Activated gamma-delta T cell treated with Interleukin-2 at 50 U/mL for 16 hours (primary cell): Measurements from ENCODE around the gene PDE8B.
"Not testable (repeated sequence)": the region's sequence is repeated elsewhere in the genome, so short reads cannot be mapped to it uniquely, and the experiment has no call there.

Experiments
- DNase-seq: peaks from one replicate; pipeline ENCODE4 v3.0.0-alpha.2; 2020

Gene PDE8B

DNA sequence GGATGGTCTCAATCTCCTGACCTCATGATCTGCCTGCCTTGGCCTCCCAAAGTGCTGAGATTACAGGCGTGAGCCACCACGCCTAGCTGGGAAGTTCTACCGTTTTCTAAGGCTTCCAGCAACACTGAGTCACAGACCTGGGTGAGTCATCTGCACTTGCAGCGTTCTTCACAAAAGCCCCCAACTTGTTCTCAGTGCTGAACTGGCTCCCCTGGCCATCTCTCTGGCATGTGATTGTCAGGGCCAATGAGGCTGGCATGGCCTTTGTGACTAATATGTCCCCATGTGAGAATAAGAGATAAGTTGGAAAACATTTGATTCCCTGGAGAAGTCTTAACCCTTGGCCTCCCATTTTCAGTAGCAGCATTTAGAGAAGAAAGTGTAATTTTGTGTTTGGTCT, 157.3 kb downstream of the PDE8B start:
- no peak for DNase-seq

DNA sequence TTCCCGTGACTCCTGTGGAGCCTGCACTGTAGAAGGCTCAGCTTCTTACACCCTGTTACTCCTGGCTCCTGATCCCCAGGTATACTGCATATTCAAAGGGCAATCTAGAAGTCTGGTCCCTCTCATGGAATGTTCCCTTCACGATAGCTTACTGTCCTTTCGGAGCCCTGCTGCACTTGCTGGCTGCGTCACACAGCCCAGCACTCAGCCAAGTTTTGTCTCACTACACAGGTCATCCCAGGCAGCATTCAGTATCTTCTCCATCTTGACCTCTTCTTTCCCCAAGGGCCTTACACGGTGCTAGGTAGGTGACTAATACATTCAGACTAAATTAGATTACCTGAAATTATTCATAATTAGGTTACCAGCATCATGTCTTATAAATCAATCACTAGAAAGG, 157.9 kb downstream of the PDE8B start:
- no peak for DNase-seq

DNA sequence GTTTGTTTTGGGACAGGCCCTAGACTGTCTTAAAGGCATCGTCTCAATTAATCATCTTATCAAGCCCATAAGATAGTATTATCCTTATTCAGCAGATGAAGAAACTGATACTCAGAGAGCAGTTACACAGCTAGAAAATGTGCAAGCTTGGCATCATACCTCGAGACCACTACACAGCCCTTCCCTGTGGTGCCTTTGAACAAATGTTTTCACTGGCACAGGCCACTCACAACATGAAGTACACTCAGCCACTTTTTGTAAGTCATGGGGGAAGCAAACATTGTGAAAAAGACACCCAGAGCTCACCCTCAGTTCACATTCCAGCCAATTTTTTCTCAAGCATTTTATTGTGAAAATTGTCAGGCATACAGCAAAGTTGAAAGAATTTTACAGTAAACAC, 159.1 kb downstream of the PDE8B start:
- DNase-seq, result no peak

DNA sequence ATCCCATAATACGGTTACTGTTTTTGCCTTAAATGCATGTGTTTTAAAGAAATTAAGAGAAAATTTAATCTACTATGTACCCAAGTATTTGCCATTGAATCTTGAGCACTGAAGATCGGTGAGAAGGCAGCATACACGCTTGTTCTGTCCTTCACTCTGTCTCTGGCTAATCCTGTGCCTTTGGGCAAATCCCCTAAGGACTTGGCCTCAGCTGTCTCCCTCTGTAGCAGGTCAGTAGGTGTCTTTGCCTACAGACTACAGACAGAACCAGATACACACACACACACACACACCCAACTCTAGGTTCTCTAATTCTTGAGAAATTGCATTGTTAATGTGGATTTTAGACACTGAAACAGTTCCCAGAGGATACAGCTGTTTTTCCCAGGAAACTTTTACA, 164.2 kb downstream of the PDE8B start:
- no peak for DNase-seq

DNA sequence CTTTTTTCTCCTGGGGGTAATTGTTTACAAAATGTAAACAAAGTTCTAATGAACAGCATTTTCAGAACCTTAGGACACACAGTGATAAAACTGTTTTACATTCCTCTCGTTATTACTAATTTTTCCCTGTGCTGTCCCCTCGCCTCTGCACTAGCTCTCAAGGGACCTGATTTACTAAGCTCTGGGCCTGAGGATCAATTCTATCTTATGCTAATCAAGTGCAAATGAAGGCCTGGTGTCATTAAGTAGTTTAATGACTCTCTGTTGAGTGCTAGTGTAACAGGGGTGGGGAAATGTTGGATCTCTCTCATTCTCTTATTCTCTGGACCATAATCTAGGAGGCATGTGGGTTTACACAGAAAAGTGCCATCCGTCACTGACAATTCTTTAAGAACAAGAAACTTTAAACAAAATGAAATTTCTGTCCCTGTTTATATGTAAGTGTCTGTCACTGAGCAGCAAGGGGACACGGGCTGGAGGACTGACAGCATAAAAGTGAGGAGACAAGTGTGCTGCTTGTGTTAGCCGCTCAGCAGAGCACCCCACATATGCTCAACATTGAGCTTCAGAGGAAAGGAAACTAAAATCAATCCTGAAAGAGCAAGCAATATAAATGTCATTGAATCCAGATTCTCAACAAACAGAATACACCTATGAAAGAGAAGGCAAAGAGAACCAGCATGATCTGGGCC, 166.3 kb downstream of the PDE8B start:
- no peak for DNase-seq

DNA sequence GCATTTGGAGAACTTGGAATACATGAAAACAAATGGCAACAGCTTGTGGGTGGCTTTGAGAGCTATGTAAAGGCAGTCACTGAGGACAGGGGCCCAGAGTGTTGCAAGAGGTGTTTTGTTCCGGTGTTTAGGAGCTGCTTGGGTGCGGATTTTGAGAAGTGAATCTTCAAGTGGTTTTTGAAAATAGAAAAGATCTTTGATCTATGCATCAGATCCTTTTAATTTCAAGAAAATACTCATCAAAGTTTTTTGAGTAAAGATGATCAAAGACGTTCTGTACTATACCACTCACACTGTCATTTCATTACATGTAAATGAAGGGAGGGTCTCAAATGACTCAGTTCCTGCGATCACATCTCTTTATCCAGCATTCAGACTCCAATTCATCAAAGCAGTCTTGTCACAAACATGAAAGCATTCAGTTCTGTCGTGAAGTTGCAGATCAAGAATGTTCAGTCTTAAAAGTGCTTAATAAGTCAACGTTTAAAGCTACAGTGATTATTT, 169.1 kb downstream of the PDE8B start:
- no peak for DNase-seq

DNA sequence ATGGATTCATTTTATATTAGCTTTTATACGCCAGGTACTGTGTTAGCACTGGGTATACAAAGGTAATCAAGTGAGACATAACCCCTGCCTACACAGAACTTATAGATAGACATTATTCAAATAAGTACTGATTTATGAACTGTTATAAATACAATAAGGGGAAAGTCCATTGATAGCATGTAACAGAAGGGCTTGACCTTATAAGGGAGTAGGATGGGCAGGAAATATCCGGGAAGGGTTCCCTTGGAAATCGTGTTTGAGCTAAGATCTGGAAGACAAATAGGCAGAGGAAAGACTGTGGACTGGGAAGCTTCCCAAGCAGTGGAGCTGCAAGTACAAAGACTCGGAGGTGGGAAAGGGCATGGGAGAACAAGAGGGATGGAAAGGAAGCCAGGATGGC, 170.2 kb downstream of the PDE8B start:
- no peak for DNase-seq

DNA sequence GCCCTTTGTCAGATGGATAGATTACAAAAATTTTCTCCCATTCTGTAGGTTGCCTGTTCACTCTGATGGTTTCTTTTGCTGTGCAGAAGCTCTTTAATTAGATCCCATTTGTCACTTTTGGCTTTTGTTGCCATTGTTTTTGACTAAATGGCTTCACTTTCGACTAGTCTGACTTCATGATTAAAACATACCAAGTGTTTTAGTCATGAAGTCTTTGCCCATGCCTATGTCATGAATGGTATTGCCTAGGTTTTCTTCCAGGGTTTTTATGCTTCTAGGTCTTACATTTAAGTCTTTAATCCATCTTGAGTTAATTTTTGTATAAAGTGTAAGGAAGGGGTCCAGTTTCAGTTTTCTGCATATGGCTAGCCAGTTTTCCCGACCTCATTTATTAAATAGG, 172.9 kb downstream of the PDE8B start:
- not testable (repeated sequence) for DNase-seq

DNA sequence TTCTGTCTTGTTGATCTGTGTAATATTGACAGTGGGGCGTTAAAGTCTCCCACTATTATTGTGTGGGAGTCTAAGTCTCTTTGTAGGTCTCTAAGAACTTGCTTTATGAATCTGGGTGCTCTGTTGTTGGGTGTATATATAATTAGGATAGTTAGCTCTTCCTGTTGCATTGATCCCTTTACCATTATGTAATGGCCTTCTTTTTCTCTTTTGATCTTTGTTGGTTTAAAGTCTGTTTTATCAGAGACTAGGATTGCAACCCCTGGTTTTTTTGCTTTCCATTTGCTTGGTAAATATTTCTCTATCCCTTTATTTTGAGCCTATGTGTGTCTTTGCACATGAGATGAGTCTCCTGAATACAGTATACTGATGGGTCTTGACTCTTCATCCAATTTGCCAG, 175.9 kb downstream of the PDE8B start:
- not testable (repeated sequence) for DNase-seq

DNA sequence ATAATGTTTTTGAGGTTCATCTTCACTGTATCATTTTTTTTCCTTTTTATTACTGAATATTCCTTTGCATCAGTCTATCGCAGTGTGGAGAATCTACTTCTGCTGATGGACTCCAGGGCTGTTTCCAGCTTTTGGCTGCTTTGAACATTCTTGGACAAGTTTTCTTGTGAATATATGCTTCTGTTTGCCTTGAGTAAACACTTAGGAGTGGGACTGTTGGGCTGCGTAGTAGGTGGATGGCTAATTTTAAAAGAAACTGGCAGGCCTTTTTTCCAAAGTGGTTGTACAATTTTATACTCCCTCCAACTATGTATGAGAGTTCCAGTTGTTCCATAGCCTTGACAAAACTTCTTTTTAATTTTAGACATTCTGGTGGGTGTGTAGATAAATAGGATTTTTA, 179.3 kb downstream of the PDE8B start:
- no peak for DNase-seq

DNA sequence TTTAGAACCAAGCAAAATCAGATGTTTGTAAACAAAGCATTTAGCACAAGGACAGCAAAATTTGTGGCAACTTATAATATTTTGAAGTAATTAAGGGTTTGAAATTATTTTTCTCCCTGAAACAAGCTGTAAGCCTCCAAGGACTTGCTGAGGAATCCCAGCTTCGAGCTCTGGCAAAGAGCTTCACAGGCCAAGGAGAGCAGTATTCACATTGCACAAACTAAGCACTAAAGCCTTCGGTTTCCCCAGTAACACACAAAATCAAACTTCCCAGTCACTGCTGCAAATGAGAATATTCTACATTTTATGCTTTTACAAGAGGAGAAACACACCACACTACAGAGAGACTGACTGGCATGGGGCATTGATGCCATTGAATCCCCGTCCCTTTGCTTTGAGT, 179.7 kb downstream of the PDE8B start:
- DNase-seq, result no peak

DNA sequence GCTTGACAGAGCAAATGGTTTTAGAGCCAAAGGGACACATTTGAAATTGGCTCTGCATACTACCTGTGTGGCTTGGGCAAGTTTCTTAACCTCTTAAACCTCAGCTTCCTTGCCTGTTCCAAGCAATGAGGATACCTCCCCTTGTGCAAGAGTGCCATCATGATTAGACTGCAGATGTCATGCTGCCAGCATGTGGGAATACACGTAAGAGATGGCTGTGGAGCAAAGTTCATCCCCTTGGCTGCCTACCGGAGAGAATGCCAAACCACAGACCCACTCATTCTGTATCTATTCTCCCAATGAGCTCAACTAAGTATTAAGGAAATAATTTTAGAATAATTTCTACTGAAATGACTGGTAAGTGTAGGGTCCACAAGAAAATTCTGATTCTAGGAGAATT, 180.3 kb downstream of the PDE8B start:
- DNase-seq, result no peak

DNA sequence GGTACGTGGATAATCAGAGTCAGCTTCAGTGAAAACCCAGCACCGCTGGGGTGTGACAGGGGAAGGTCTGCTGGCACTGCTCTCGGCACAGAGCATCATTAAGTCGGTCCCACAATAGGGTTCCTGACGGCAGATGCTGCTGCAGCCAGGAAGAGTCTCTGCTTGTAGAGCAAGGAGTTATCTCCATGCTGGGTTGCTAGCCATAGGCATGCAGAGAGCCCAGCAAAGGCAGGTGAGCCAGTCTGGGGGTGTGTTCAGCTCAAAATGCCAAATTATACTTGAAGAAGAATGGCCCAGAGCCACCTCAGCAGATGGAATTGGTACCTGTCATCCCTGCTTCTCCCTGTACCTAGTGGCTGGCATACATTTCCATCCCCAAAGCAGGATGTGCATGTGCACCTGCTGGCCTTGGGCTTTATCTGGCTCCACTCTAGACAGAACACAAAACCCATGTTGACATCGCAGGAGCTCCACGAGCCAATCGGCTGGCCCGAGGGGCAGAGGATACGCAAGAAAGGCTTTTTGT, 180.8 kb downstream of the PDE8B start:
- DNase-seq, result no peak

DNA sequence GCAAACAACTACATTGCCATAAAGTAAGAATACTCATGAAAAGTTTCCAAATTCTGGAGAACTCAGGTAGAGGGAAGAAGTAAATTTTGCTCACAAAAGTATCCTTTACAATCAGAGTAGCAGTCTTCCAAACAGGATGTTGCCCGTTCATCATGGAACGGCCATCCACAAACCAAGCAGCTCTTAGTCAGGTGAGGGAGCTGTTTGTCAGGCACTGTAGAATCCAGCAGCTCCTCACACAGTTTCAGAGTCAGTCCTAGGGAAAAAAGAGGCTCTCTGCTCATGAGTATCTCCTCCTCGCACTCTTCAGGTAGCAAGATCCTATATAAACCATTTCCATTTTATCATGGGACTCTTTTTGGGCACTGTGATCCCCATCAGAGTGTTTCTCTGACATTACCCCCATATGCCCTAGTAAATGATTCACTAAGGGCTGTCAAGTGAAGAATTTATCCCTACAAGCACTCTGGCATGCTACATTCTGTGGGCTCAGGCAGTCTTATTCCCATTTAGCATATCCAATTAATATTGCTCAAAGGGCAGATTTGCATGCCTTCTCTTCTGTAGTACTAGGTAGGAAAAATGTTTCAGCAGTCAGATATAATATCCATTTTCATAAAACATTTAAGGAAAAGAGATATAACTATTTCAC, 183.7 kb downstream of the PDE8B start:
- no peak for DNase-seq

DNA sequence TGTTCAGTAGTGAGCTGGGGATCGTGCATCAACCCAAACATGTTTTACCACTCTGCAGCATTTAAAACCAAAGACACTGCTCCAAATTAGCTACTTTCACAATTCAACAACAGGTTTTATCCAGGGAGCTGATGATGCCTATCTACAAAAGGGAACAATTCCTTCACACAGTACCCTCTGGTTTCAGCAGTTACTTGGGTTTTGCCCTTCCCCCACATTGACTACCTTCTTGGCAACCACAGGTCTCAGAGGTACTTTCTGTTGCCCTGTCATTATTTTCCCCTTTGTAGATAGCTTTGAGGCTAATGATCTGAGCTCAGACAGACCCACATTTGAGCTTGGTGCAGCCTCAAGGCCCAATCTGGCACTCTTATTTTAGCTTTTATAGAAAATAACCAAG, 185.5 kb downstream of the PDE8B start:
- DNase-seq, result no peak

DNA sequence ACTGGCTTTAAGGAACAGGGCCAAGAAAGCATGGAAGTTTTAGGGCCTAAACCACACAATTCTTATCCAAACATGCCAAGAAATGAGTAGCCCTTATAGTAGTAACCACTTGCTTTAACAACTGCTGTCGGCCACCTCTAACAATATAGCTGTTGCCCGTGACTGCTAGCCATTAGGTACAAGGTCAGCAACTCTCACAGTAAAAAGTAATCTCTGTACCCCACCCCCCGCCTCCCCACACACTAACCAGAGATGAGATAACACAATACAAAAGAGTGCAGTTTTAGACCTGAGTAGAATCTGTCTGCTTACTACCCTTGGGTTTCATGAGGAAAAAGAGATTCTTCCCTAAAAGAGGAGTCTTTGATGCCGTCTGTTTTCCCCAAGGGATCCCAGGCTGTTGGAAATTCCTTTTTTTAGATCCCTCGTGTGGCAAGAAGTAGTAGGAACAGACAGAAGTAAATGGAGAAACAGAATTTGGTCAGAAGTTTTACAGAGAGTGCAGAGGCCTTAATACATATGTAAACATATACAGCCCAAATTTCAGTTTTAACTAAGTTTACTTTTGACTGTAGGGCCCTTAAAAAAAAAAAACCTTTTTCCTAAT, 187.3 kb downstream of the PDE8B start:
- DNase-seq, result no peak

DNA sequence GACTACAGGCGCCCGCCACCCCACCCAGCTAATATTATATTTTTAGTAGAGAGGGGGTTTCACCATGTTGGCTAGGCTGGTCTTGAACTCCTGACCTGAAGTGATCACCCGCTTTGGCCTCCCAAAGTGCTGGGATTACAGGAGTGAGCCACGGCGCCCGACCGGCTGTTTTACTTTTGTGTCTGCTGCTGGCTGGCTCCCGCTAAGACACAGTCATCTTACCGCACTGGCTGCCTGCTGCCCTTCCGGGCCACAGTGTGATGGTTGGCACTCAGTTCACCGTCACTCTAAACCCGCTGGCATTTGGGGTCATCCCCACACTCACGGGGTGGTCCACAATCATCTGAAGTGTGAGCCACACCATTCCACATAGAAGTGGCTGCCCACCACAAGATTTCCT, 188.0 kb downstream of the PDE8B start:
- DNase-seq, result no peak

DNA sequence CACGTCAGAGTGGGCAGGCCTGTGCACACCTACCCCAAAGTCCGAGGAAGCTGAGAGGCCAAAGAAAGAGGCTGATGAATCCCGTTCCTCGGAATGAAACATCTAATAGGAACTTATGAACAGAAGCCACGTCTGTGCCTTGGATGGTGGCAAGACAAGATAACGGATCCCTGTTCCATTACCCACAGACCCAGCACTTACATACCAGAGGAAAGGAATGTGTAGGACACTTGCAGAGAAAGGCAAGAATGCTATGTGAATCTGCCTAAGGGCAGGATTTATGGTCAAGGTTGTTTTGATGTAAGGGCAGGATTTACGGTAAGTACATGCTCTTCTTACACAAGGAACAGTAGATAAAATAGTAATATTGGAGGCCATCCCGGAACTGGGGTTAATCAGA, 188.4 kb downstream of the PDE8B start:
- DNase-seq, result no peak

DNA sequence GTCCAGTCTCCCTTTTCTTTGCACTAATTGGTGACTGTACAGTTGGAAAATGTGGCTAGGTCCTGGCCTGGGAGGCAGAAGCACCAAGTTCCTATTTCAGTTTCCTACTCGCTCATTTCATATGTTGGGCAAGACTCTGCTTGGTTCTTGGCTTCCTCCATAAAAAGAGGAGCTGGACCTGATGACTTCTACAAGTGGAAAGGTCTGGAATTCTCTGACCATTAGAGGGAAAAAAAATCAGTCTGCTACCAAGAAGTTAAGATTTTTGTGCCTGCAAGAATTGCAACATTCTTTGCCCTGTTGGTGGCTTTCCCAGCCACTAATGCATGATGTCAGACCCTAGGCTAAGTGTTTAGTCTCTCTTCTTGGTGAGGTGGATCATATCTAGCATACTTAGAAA, 190.2 kb downstream of the PDE8B start:
- DNase-seq, result no peak

DNA sequence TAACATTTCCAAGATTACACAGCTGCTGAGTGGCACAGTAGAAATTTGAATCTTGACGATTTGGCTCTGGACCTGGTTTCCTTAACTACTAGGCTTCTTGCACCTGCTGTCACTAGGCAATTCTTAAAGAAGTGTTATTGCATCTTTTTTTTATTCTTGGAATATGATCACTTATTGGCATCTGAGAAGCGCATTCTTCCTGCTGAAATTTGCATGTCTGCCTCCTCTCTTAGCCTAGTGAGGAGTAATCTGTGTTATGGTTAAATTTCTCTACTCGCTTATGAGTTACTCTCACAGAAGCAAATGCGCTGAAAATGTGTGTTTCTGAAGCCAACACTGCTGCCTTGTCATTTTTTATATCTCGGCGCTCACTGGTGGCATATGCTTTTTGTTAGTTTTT, 192.3 kb downstream of the PDE8B start:
- DNase-seq, result no peak

DNA sequence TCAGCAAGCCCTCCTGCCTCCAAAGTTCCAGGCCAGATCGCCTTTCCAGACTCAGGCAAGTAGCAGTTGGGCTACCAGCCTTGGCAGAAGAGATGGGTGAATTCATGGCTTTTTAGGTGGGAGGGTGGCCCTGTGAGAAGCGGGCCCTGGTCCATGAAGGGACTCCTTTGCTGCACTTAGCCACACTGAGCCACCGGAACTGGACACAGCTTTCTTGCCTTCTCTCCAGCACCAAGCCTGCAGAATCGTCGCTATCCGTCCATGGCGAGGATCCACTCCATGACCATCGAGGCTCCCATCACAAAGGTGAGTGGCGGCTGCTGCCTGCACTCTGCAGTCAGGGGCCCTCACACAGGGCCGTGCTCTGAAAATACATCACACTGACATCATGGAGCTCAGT, 196.7 kb downstream of the PDE8B start:
- DNase-seq, result no peak

DNA sequence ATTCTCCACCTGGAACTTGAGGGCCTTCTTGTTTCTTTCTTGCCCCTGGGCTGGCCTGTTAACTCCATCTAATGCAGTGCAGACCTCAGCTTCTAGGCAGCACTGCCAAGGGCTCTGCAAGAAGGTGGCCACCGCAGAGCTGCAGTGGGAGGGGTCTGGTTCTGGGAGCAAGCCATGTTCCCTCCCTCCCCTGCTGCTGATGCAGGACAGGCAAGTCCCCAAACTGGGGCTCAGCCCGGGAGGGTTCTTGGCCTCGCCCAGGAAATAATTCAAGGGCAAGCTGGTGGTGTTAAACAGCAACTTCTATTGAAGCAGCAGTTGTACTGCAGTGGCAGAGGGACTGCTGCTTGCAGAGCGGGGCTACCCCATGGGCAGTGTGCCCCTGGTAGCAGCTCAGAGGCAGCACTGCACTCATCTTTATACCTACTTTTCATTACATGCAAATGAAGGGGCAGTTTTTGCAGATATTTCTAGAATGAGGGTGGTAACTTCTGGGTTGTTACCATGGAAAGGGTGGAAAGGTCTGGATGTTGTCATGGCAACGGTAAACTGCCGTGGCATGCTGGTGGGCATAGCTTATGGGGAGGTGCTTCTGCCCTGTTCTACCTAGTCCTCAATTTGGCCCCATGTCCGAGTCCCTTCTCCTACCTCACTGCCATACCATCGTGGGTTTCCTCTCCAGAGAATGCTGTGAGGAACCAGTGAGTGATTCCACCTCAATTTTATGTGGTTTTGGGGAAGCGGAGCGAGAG, 199.6 kb downstream of the PDE8B start:
- no peak for DNase-seq

DNA sequence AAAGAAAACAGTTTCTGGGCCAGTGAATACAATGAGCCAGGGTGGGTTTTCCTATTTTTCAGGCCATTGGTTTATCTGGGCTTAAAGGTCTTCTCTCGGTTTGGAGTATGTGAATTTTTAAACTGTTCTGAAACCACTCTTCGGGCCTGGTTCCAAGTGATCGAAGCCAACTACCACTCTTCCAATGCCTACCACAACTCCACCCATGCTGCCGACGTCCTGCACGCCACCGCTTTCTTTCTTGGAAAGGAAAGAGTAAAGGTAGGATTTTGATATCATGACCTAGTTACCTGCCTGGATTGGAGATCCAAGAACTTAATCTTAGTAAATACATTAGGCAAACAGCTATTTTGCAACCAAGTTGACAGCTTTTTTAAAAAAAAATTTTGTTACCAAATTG, 202.6 kb downstream of the PDE8B start:
- no peak for DNase-seq

DNA sequence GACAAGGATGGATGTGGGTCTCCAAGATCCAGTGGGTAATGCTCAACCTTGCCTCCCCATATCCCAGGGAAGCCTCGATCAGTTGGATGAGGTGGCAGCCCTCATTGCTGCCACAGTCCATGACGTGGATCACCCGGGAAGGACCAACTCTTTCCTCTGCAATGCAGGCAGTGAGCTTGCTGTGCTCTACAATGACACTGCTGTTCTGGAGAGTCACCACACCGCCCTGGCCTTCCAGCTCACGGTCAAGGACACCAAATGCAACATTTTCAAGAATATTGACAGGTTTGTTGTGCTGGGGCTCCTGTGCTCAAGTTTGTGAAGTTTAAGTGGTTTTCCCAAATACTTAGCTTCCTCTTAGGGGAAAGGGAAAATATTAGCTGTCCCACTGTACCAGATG, 207.7 kb downstream of the PDE8B start:
- DNase-seq, result no peak
